ENCODE measurements around the gene PDE8A. TPM values are rescaled to one million over a fixed set of nuclear protein-coding genes. Genes with fewer than 3 reads are reported as not detected.

The PDE8A gene
- total and polyA plus RNA-seq, 2 of the 13 experiments (the other 11 are each of a cell fraction or from before 2014, with no cell fraction given), result 26.3 to 48.5 TPM

DNA sequence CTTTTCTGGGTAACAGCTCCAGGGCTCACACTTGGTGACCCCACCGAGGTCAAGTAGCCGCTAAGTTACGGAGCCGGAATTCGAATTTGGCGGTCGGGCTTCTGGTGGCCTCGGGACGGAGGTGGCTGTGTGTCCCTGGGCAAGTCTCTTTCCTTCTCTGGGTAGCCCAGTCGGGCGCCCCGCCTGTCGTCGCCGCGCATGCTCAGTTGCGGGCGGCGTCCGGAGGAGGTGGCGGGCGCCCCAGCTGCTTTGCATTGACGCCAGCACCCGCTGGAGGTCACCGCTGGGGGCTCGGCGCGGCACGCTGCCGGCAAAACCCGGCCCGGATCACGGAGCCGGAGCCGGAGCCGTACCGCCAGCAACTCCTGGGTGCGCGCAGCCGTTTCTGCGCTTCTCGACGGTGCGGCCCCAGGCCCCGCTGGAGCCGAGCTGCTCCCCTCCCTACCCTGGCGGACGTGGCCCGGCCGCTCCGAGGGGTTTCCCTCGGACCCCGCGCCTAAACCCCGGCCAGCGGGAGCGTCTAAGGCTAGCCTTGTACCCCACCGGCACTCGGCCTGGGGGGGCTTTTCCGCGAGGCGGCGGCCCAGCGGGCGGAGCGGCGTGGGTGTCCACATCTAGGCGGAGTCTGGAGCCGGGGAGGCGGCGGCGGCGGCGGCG, 474 bp upstream of the PDE8A start (continued):
- no peak for TF ChIP-seq AGO1 (IDR thresholded peaks at IDR 0.05; ENCODE audit: low read depth, low read length, poor library complexity, severe bottlenecking)
- TF ChIP-seq, protein P1, sequence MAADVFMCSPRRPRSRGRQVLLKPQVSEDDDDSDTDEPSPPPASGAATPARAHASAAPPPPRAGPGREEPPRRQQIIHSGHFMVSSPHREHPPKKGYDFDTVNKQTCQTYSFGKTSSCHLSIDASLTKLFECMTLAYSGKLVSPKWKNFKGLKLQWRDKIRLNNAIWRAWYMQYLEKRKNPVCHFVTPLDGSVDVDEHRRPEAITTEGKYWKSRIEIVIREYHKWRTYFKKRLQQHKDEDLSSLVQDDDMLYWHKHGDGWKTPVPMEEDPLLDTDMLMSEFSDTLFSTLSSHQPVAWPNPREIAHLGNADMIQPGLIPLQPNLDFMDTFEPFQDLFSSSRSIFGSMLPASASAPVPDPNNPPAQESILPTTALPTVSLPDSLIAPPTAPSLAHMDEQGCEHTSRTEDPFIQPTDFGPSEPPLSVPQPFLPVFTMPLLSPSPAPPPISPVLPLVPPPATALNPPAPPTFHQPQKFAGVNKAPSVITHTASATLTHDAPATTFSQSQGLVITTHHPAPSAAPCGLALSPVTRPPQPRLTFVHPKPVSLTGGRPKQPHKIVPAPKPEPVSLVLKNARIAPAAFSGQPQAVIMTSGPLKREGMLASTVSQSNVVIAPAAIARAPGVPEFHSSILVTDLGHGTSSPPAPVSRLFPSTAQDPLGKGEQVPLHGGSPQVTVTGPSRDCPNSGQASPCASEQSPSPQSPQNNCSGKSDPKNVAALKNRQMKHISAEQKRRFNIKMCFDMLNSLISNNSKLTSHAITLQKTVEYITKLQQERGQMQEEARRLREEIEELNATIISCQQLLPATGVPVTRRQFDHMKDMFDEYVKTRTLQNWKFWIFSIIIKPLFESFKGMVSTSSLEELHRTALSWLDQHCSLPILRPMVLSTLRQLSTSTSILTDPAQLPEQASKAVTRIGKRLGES (CRISPR knock-in tag; IDR thresholded peaks at IDR 0.05; ENCODE audit: borderline replicate concordance), result no peak
- no peak for TF ChIP-seq NFRKB (IDR thresholded peaks at IDR 0.05)
- peak; percentile 94 for TF ChIP-seq AKAP8 (CRISPR knock-in tag; IDR thresholded peaks at IDR 0.05)
- TF ChIP-seq ZNF784 (CRISPR knock-in tag; IDR thresholded peaks at IDR 0.05; ENCODE audit: borderline replicate concordance), result no peak; the same call in 1 of the 2 replicates
- TF ChIP-seq ZNF431 (CRISPR knock-in tag; IDR thresholded peaks at IDR 0.05; ENCODE audit: borderline replicate concordance, low read depth), result no peak
- no peak for TF ChIP-seq ZNF713 (CRISPR knock-in tag; IDR thresholded peaks at IDR 0.05)
- peak; percentile 85 for TF ChIP-seq ATF7-NPFF (CRISPR knock-in tag; IDR thresholded peaks at IDR 0.05; ENCODE audit: low read depth)
- TF ChIP-seq, protein P2, sequence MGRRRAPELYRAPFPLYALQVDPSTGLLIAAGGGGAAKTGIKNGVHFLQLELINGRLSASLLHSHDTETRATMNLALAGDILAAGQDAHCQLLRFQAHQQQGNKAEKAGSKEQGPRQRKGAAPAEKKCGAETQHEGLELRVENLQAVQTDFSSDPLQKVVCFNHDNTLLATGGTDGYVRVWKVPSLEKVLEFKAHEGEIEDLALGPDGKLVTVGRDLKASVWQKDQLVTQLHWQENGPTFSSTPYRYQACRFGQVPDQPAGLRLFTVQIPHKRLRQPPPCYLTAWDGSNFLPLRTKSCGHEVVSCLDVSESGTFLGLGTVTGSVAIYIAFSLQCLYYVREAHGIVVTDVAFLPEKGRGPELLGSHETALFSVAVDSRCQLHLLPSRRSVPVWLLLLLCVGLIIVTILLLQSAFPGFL (CRISPR knock-in tag; IDR thresholded peaks at IDR 0.05), result no peak
- TF ChIP-seq CERS6 (CRISPR knock-in tag; IDR thresholded peaks at IDR 0.05), result no peak
- peak; percentile 73; the same call in 1 of the 2 replicates for TF ChIP-seq BCL6 (CRISPR knock-in tag; IDR thresholded peaks at IDR 0.05)
- TF ChIP-seq, protein P3, sequence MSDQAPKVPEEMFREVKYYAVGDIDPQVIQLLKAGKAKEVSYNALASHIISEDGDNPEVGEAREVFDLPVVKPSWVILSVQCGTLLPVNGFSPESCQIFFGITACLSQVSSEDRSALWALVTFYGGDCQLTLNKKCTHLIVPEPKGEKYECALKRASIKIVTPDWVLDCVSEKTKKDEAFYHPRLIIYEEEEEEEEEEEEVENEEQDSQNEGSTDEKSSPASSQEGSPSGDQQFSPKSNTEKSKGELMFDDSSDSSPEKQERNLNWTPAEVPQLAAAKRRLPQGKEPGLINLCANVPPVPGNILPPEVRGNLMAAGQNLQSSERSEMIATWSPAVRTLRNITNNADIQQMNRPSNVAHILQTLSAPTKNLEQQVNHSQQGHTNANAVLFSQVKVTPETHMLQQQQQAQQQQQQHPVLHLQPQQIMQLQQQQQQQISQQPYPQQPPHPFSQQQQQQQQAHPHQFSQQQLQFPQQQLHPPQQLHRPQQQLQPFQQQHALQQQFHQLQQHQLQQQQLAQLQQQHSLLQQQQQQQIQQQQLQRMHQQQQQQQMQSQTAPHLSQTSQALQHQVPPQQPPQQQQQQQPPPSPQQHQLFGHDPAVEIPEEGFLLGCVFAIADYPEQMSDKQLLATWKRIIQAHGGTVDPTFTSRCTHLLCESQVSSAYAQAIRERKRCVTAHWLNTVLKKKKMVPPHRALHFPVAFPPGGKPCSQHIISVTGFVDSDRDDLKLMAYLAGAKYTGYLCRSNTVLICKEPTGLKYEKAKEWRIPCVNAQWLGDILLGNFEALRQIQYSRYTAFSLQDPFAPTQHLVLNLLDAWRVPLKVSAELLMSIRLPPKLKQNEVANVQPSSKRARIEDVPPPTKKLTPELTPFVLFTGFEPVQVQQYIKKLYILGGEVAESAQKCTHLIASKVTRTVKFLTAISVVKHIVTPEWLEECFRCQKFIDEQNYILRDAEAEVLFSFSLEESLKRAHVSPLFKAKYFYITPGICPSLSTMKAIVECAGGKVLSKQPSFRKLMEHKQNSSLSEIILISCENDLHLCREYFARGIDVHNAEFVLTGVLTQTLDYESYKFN (CRISPR knock-in tag; conservative IDR thresholded peaks at IDR 0.05), result peak; percentile 47
- TF ChIP-seq CC2D1A (CRISPR knock-in tag; IDR thresholded peaks at IDR 0.05), result no peak
- peak; percentile 94 for TF ChIP-seq CBFB (CRISPR knock-in tag; IDR thresholded peaks at IDR 0.05)
- 0 out of 2 replicates have a peak, but pooled peaks have one; percentile 41 for TF ChIP-seq JUND (CRISPR knock-in tag; IDR thresholded peaks at IDR 0.05)
- TF ChIP-seq CREB3 (CRISPR knock-in tag; IDR thresholded peaks at IDR 0.05), result peak; percentile 77; the same call in 1 of the 2 replicates
- TF ChIP-seq IRF2 (CRISPR knock-in tag; IDR thresholded peaks at IDR 0.05), result peak; percentile 89
- TF ChIP-seq ZNF737 (CRISPR knock-in tag; IDR thresholded peaks at IDR 0.05; ENCODE audit: borderline replicate concordance), result no peak
- TF ChIP-seq TAF1 (CRISPR knock-in tag; IDR thresholded peaks at IDR 0.05), result peak; percentile 89
